CD4-positive, alpha-beta T cell treated with Interleukin-12 subunit alpha and Interleukin-12 subunit beta, for 1 hour (primary cell): ENCODE data around the gene ABCG1.

ENCODE experiments used
- DNase-seq: peaks from one replicate; pipeline ENCODE4 v3.0.0-alpha.2; 2020

ABCG1 gene

GRCh38 chr21:42214921-42215320 is 4.0 kb upstream of the ABCG1 start:
- DNase-seq = no peak

- DNase-seq = no peak
These were observed 2.8 kb upstream of the ABCG1 start for GRCh38 chr21:42215942-42216725.

GRCh38 chr21:42216726-42217572 is 2.0 kb upstream of the ABCG1 start:
- no peak for DNase-seq

GRCh38 chr21:42219606-42220137 is 732 bp downstream of the ABCG1 start:
- no peak for DNase-seq

- peak; percentile 86 for DNase-seq
These were observed 1.3 kb downstream of the ABCG1 start for GRCh38 chr21:42220138-42220701.

GRCh38 chr21:42221581-42222345 is 2.8 kb downstream of the ABCG1 start:
- DNase-seq = no peak

GRCh38 chr21:42222386-42222785 is 3.4 kb downstream of the ABCG1 start:
- no peak for DNase-seq

- no peak for DNase-seq
These were observed 4.0 kb downstream of the ABCG1 start for GRCh38 chr21:42222821-42223390.

- no peak for DNase-seq
These were observed 5.1 kb downstream of the ABCG1 start for GRCh38 chr21:42223826-42224575.

GRCh38 chr21:42225042-42225441 is 6.1 kb downstream of the ABCG1 start:
- no peak for DNase-seq

GRCh38 chr21:42225571-42226155 is 6.7 kb downstream of the ABCG1 start:
- no peak for DNase-seq

- no peak for DNase-seq
These were observed 7.7 kb downstream of the ABCG1 start for GRCh38 chr21:42226626-42227025.

GRCh38 chr21:42227909-42228708 is 9.2 kb downstream of the ABCG1 start:
- DNase-seq = peak; percentile 96

GRCh38 chr21:42228709-42229220 is 9.8 kb downstream of the ABCG1 start:
- DNase-seq = no peak

- no peak for DNase-seq
These were observed 10.7 kb downstream of the ABCG1 start for GRCh38 chr21:42229676-42230075.

- no peak for DNase-seq
These were observed 11.2 kb downstream of the ABCG1 start for GRCh38 chr21:42230178-42230577.

GRCh38 chr21:42230636-42231035 is 11.7 kb downstream of the ABCG1 start:
- DNase-seq = no peak

GRCh38 chr21:42231756-42232155 is 12.8 kb downstream of the ABCG1 start:
- DNase-seq = no peak

- peak; percentile 39 for DNase-seq
These were observed 13.4 kb downstream of the ABCG1 start for GRCh38 chr21:42232176-42232825.
